Measurements from ENCODE around the gene AQP10. TPM values are rescaled to one million over a fixed set of nuclear protein-coding genes. Genes with fewer than 3 reads are reported as not detected.

The AQP10 gene
- polyA plus RNA-seq, 1 of the 3 experiments (the other 2 are of a cell fraction): 0.02 TPM

DNA sequence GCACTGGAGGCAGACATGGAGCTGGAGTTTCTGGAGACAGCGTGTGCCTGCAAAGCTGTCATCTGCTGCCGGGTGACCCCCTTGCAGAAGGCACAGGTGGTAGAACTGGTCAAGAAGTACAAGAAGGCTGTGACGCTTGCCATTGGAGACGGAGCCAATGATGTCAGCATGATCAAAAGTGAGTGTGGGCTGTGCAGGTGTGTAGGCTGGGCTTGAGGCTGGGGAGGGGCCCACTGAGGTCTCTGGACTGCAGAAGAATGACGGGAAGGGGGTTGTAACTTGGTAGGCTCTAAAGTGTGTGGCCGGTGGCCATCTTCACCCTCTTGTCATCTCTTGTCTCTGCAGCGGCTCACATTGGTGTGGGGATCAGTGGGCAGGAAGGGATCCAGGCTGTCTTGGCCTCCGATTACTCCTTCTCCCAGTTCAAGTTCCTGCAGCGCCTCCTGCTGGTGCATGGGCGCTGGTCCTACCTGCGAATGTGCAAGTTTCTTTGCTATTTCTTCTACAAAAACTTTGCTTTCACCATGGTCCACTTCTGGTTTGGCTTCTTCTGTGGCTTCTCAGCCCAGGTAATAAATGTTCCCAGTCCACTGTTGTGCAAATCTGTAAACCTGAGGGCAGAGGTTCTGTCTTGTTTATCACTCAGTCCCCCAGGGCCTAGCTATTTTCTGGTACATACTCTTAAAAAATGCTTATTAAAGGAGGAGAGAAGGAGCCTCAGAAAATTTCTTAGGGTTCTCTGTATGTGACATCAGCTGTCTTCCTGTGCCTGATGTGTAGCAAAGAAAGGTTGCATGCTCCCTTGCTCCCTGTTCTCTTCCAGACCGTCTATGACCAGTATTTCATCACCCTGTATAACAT is 24.3 kb downstream of the AQP10 start:
- CTCF ChIA-PET: interaction anchor here (0.6 to 6.0 kb wide), 17 partner anchors 8 to 134 kb away, joined by 3 to 58 read pairs (median 4); partner anchors contain the start of genes ATP8B2 and HAX1
- TF ChIP-seq RAD21 (IDR thresholded peaks at IDR 0.05; ENCODE audit: low read length): peak; percentile 36
- no peak for TF ChIP-seq POLR2AphosphoS5 (IDR thresholded peaks at IDR 0.05; ENCODE audit: low read depth, low read length)
- TF ChIP-seq, protein P1, sequence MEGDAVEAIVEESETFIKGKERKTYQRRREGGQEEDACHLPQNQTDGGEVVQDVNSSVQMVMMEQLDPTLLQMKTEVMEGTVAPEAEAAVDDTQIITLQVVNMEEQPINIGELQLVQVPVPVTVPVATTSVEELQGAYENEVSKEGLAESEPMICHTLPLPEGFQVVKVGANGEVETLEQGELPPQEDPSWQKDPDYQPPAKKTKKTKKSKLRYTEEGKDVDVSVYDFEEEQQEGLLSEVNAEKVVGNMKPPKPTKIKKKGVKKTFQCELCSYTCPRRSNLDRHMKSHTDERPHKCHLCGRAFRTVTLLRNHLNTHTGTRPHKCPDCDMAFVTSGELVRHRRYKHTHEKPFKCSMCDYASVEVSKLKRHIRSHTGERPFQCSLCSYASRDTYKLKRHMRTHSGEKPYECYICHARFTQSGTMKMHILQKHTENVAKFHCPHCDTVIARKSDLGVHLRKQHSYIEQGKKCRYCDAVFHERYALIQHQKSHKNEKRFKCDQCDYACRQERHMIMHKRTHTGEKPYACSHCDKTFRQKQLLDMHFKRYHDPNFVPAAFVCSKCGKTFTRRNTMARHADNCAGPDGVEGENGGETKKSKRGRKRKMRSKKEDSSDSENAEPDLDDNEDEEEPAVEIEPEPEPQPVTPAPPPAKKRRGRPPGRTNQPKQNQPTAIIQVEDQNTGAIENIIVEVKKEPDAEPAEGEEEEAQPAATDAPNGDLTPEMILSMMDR (IDR thresholded peaks at IDR 0.05): peak; percentile 71
- Histone ChIP-seq H2AFZ (ENCODE audit: low read depth) (no peak overlapping the region), H3K4me2 (no peak overlapping the region), H4K20me1 (ENCODE audit: insufficient read depth) (no peaks in the 10 kb centered on the region), H3K4me1 (ENCODE audit: control insufficient read depth in 1 of 2, insufficient read depth in 2 of 2, low read depth in 1 of 2, low read length in 1 of 2) (no peaks in the 10 kb centered on the region), H3K9me3 (no peaks in the 10 kb centered on the region), H3K36me3 (replicated peaks in 1 of 2; ENCODE audit: control insufficient read depth in 1 of 2, insufficient read depth in 2 of 2, low read length in 1 of 2) (peaks cover 41 to 88% of the 10 kb centered on the region in 2 experiments), H3K79me2 (ENCODE audit: insufficient read depth) (no peaks in the 10 kb centered on the region), H3K9ac (no peak overlapping the region), H3K27ac (ENCODE audit: low read depth in 2 of 2, low read length in 1 of 2) (no peak overlapping the region), H3K27me3 (ENCODE audit: insufficient read depth) (no peaks in the 10 kb centered on the region), H3F3A (replicated peaks; ENCODE audit: insufficient read depth) (peaks cover 2% of the 10 kb centered on the region), H3K9me2 (no peaks in the 10 kb centered on the region), H3K4me3 (ENCODE audit: low read depth in 2 of 2, low read length in 1 of 2) (no peak overlapping the region)
- DNase-seq: peak; percentile 60
- 93% methylated on average over 10 of the region's 12 CpGs for WGBS (ENCODE audit: low lambda C conversion rate)
- POLR2A ChIA-PET: interaction anchor here (1.2 kb wide), 1 partner anchor 9 kb away, joined by 3 read pairs; no protein-coding TSS in a partner anchor

DNA sequence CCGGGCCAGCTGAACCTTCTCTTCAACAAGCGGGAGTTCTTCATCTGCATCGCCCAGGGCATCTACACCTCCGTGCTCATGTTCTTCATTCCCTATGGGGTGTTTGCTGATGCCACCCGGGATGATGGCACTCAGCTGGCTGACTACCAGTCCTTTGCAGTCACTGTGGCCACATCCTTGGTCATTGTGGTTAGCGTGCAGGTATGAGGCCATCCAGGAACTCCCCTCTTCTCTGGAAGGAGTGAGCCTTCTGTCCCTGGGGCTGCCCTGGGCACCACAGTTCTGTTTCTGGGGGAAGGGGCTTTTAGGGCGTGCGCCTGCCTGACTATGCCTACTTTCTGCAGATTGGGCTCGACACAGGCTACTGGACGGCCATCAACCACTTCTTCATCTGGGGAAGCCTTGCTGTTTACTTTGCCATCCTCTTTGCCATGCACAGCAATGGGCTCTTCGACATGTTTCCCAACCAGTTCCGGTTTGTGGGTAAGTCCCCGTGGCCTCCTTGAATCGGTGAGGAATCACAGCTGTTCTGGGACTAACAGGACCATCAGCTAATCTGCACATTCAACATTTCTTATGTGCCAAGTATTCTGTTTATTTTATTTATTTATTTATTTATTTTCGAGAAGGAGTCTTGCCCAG is 25.5 kb downstream of the AQP10 start:
- Histone ChIP-seq H4K20me1 (ENCODE audit: insufficient read depth) (no peaks in the 10 kb centered on the region), H2AFZ (ENCODE audit: low read depth) (no peak overlapping the region), H3K9ac (no peak overlapping the region), H3K4me1 (ENCODE audit: control insufficient read depth in 1 of 2, insufficient read depth in 2 of 2, low read depth in 1 of 2, low read length in 1 of 2) (no peaks in the 10 kb centered on the region), H3F3A (replicated peaks; ENCODE audit: insufficient read depth) (peaks cover 5% of the 10 kb centered on the region), H3K4me2 (no peak overlapping the region), H3K9me3 (no peaks in the 10 kb centered on the region), H3K79me2 (ENCODE audit: insufficient read depth) (no peaks in the 10 kb centered on the region), H3K27ac (ENCODE audit: low read depth in 2 of 2, low read length in 1 of 2) (no peak overlapping the region), H3K27me3 (ENCODE audit: insufficient read depth) (no peaks in the 10 kb centered on the region), H3K36me3 (replicated peaks in 1 of 2; ENCODE audit: control insufficient read depth in 1 of 2, insufficient read depth in 2 of 2, low read length in 1 of 2) (peaks cover 34 to 76% of the 10 kb centered on the region in 2 experiments), H3K4me3 (ENCODE audit: low read depth in 2 of 2, low read length in 1 of 2) (no peak overlapping the region), H3K9me2 (no peaks in the 10 kb centered on the region)
- 94% methylated on average over 11 of the region's 15 CpGs for WGBS (ENCODE audit: low lambda C conversion rate)
- no peak for TF ChIP-seq RCOR1 (IDR thresholded peaks at IDR 0.05; ENCODE audit: low read length)
- TF ChIP-seq, protein P2, sequence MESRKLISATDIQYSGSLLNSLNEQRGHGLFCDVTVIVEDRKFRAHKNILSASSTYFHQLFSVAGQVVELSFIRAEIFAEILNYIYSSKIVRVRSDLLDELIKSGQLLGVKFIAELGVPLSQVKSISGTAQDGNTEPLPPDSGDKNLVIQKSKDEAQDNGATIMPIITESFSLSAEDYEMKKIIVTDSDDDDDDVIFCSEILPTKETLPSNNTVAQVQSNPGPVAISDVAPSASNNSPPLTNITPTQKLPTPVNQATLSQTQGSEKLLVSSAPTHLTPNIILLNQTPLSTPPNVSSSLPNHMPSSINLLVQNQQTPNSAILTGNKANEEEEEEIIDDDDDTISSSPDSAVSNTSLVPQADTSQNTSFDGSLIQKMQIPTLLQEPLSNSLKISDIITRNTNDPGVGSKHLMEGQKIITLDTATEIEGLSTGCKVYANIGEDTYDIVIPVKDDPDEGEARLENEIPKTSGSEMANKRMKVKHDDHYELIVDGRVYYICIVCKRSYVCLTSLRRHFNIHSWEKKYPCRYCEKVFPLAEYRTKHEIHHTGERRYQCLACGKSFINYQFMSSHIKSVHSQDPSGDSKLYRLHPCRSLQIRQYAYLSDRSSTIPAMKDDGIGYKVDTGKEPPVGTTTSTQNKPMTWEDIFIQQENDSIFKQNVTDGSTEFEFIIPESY (IDR thresholded peaks at IDR 0.05; ENCODE audit: borderline replicate concordance, low read depth): no peak
- TF ChIP-seq, protein P3, sequence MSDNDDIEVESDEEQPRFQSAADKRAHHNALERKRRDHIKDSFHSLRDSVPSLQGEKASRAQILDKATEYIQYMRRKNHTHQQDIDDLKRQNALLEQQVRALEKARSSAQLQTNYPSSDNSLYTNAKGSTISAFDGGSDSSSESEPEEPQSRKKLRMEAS (IDR thresholded peaks at IDR 0.05; ENCODE audit: low read depth): no peak
- no peak for TF ChIP-seq TCF12 (IDR thresholded peaks at IDR 0.05)
- no peak for TF ChIP-seq CHD2 (IDR thresholded peaks at IDR 0.05; ENCODE audit: low read length, partially characterized antibody)
- TF ChIP-seq GABPA (IDR thresholded peaks at IDR 0.05; ENCODE audit: low read depth): no peak
- TF ChIP-seq, protein P4, sequence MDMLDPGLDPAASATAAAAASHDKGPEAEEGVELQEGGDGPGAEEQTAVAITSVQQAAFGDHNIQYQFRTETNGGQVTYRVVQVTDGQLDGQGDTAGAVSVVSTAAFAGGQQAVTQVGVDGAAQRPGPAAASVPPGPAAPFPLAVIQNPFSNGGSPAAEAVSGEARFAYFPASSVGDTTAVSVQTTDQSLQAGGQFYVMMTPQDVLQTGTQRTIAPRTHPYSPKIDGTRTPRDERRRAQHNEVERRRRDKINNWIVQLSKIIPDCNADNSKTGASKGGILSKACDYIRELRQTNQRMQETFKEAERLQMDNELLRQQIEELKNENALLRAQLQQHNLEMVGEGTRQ (IDR thresholded peaks at IDR 0.05; ENCODE audit: borderline replicate concordance, low read depth, low read length): no peak
- TF ChIP-seq RXRA (IDR thresholded peaks at IDR 0.05; ENCODE audit: borderline replicate concordance, low read depth): no peak
- no peak for TF ChIP-seq POLR2AphosphoS5 (IDR thresholded peaks at IDR 0.05; ENCODE audit: low read depth, low read length)
- TF ChIP-seq, protein P5, sequence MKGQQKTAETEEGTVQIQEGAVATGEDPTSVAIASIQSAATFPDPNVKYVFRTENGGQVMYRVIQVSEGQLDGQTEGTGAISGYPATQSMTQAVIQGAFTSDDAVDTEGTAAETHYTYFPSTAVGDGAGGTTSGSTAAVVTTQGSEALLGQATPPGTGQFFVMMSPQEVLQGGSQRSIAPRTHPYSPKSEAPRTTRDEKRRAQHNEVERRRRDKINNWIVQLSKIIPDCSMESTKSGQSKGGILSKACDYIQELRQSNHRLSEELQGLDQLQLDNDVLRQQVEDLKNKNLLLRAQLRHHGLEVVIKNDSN (IDR thresholded peaks at IDR 0.05; ENCODE audit: borderline replicate concordance, low read depth): no peak
- no peak for TF ChIP-seq RFX5 (IDR thresholded peaks at IDR 0.05; ENCODE audit: low read length)
- no peak for TF ChIP-seq GATA2 (CRISPR knock-in tag; IDR thresholded peaks at IDR 0.05)
- ChIA-PET POLR2A (no interaction called here), CTCF (interaction anchor here (1.0 to 6.0 kb wide), 5 partner anchors 12 to 72 kb away, joined by 3 to 58 read pairs (median 11); partner anchors contain the start of gene ATP8B2)
- DNase-seq: no peak
